Right lobe of liver (tissue), 6 donors: Measurements from ENCODE around the gene PXK. TPM values are rescaled to one million over a fixed set of nuclear protein-coding genes. Genes with fewer than 3 reads are reported as not detected.
A peak's percentile ranks its signal among the peaks of the same experiment; 100 is the strongest.

Experiments used
- ATAC-seq, 4 donors: fragments of 200-7000 bp; cut with Tn5 transposase; one replicate each; pipeline ENCODE4 v1.9.1; 2020; ENCODE audit warnings: mild to moderate bottlenecking in 4 of 4, moderate library complexity in 4 of 4
- DNase-seq, 3 donors: peaks; one replicate each; pipeline ENCODE4 v3.0.0-alpha.2; 2020
- H3K27ac ChIP-seq, 3 donors: fragments of 200-600 bp; one replicate each; pipeline ENCODE4 v1.8.0; 2022
- H3K27me3 ChIP-seq, 2 donors: fragments of 200-600 bp; one replicate each; pipeline ENCODE4 v1.8.0; 2022
- H3K36me3 ChIP-seq, 4 donors: fragments of 200-600 bp; sonication (generic) in 1 of 4; one replicate each; pipeline versions ENCODE4 v1.5.1 to v1.8.0; 2017 to 2022; ENCODE audit warnings: control low read depth in 1 of 4
- H3K4me1 ChIP-seq, 4 donors: fragments of 200-600 bp; sonication (generic) in 1 of 4; one replicate each; pipeline versions ENCODE4 v1.5.1 to v1.8.0; 2017 to 2022; ENCODE audit warnings: control low read depth in 1 of 4
- H3K4me3 ChIP-seq, 3 donors: fragments of 200-600 bp; one replicate each; pipeline ENCODE4 v1.8.0; 2022
- H3K9me3 ChIP-seq, 4 donors: fragments of 200-600 bp; sonication (generic) in 1 of 4; one replicate each; pipeline versions ENCODE4 v1.5.1 to v1.8.0; 2017 to 2022; ENCODE audit warnings: control low read depth in 1 of 4
- POLR2A ChIP-seq: fragments of 450-650 bp; IDR thresholded peaks from one replicate; pipeline ENCODE4 v1.6.1; 2017; ENCODE audit warnings: antibody characterized with exemption, mild to moderate bottlenecking
- whole genome bisulfite sequencing: methylation state at CpG from one replicate; pipeline ENCODE4 v1.1.6; 2018; ENCODE audit warnings: low coverage, low lambda C conversion rate; ENCODE audit not compliant: insufficient coverage; ENCODE audit errors: missing lambda C conversion rate; 5-methylcytosine and 5-hydroxymethylcytosine counted together
- intact Hi-C, 2 donors: fragments of 100-400 bp; cut with DNase I; formaldehyde crosslinking; loops; one replicate each; pipeline versions ENCODE4 v1.11.2 to v1.14.1; 2022
- total RNA-seq, 6 experiments: library from RNA; depleted of rRNA in 2 of 6; stranded (reverse); fragments of >200 nt in 2 of 6; fragmentation: NEBNext Ultra II Directional in 3 of 6; extraction: Animal tissue kit (Norgen Biotek cat#: 25700) in 3 of 6; gene quantifications; one replicate each; pipeline versions ENCODE4 v1.1.0 to v1.2.4, GENCODE V29; 2016 to 2023
- TF ChIP-seq, protein P1 (sequence below), 4 donors: fragments of 200-600 bp in 3 of 4; fragments of 450-650 bp in 1 of 4; IDR thresholded peaks; one replicate each; pipeline versions ENCODE4 v1.5.1 to v1.8.0; 2016 to 2022; ENCODE audit warnings: antibody characterized with exemption in 4 of 4, mild to moderate bottlenecking in 2 of 4
- donor health status: DM: no; HTN: yes; CAD: no.
- donor health status: DM: no; HTN: no; CAD: no.
- donor health status: DM: no; HTN: no; CAD: no.
- donor health status: DM: no; HTN: yes; CAD: no.
- donor health status: DM: no; HTN: yes; CAD: no.

Gene PXK
- total RNA-seq, 6 experiments from 2014 or later: 6.6 to 19.4 (median 9.6) TPM

DNA sequence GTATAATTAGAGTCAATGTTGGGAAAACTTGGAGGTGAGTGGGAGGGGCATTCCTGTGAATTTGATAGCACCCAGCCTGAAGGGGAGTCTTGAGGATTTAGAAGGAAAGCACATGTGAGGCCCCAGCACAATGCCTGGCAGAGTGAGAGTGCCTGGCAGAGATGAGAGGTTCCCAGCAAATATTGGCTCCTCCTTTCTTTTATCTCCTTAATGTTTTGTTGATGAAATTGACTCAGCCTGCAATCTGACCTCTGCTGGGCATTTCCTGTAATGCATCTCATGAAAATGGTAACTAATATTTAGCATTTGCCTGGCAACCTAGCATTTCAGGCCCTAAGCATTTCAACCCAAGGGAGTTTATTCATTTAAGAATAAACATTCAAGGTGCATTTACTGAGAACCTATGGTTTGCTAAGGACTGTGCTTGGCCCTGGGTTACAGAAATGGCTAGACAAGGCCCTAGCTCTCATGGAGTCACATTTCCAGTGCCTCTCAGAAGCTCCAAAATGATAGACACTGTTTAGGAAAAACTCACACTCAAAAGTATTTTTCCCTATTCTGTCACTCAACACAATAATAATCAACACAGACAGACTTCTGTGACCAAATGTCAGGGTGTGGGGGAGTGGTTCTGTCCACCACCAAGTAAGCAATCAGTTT, 82.0 kb downstream of the PXK start:
- intact Hi-C loops: loop anchor here (5.0 to 10.0 kb wide), 4 partner anchors 82 to 230 kb away; partner anchors contain the start of gene PXK (in 1 of the 2)
- TF ChIP-seq POLR2A: no peak
- TF ChIP-seq, protein P1, sequence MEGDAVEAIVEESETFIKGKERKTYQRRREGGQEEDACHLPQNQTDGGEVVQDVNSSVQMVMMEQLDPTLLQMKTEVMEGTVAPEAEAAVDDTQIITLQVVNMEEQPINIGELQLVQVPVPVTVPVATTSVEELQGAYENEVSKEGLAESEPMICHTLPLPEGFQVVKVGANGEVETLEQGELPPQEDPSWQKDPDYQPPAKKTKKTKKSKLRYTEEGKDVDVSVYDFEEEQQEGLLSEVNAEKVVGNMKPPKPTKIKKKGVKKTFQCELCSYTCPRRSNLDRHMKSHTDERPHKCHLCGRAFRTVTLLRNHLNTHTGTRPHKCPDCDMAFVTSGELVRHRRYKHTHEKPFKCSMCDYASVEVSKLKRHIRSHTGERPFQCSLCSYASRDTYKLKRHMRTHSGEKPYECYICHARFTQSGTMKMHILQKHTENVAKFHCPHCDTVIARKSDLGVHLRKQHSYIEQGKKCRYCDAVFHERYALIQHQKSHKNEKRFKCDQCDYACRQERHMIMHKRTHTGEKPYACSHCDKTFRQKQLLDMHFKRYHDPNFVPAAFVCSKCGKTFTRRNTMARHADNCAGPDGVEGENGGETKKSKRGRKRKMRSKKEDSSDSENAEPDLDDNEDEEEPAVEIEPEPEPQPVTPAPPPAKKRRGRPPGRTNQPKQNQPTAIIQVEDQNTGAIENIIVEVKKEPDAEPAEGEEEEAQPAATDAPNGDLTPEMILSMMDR (IDR thresholded peaks at IDR 0.05): peak; percentile 77 to 87 (median 80)
- ATAC-seq (peak; percentile 71 to 85 (median 82)), DNase-seq (no peak)
- H3K9me3 ChIP-seq: no peaks in the 10 kb centered on the region
- H3K36me3 ChIP-seq: peaks cover 0 to 5% (median 1%) of the 10 kb centered on the region in 4 donors
- H3K27ac ChIP-seq: no peak overlapping the region
- peaks cover 0 to 21% (median 8%) of the 10 kb centered on the region in 4 donors for H3K4me1 ChIP-seq
- H3K4me3 ChIP-seq: no peak overlapping the region
- no peaks in the 10 kb centered on the region for H3K27me3 ChIP-seq

DNA sequence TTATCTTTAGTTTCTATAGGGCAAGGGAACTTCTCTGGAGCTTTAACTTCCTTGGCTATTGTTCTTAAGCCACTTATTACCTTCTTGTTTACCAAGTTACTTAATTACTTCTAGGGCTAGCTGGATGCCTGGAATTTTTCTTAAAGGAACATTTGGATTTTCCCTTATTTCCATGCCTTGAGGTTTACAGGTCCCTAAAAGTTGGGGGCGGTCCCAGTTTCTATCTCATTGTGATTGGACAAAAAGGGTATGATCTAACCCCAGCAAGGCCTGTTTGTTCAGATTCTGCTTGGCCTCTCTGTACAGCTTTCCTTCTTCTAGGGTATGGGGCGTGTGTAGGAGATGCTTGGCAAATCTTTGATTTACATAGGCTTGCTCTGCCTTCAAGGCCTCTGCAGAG, 83.5 kb downstream of the PXK start:
- Histone ChIP-seq H3K4me3 (no peak overlapping the region), H3K27me3 (no peaks in the 10 kb centered on the region), H3K4me1 (peaks cover 0 to 17% (median 8%) of the 10 kb centered on the region in 4 donors), H3K9me3 (no peaks in the 10 kb centered on the region), H3K36me3 (peaks cover 0 to 2% (median 0%) of the 10 kb centered on the region in 4 donors), H3K27ac (no peak overlapping the region)
- DNase-seq: no peak
- WGBS: 78% methylated on average over 1 of the region's 2 CpGs
- TF ChIP-seq, protein P1 (IDR thresholded peaks at IDR 0.05): no peak
- TF ChIP-seq POLR2A: no peak
- no peak for ATAC-seq
- intact Hi-C loops: loop anchor here (5.0 to 10.0 kb wide), 3 partner anchors 84 to 231 kb away; partner anchors contain the start of gene PXK (in 1 of the 2)

DNA sequence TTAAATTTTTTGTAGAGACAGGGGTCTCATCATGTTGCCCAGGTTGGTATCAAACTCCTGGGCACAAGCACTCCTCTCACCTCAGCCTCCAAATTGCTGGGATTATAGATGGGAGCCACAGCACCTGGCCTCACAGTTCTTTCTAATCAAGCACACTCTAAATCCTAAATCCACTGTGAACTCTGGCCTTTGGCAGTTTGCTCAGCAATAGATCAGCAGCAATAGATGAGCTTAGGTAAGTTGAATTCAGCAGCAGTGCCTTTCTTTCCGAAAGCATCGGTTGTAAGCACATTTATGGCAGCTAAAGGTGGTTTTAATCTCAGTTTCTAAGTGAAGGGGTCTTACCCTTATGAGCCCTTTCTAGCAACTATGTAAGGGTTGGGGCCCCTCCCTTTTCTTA, 84.4 kb downstream of the PXK start:
- peak; percentile 66 to 79 (median 74) for ATAC-seq
- no peaks in the 10 kb centered on the region for H3K9me3 ChIP-seq
- TF ChIP-seq, protein P1 (IDR thresholded peaks at IDR 0.05): no peak
- TF ChIP-seq POLR2A: no peak
- H3K4me1 ChIP-seq: peaks cover 0 to 17% (median 8%) of the 10 kb centered on the region in 4 donors
- H3K36me3 ChIP-seq: no peaks in the 10 kb centered on the region
- H3K27ac ChIP-seq: no peak overlapping the region
- no peaks in the 10 kb centered on the region for H3K27me3 ChIP-seq
- 30% methylated on average over 2 of the region's 2 CpGs for WGBS
- no peak for DNase-seq
- H3K4me3 ChIP-seq: no peak overlapping the region
- intact Hi-C loops: loop anchor here (5.0 to 10.0 kb wide), 3 partner anchors 85 to 232 kb away; partner anchors contain the start of gene PXK (in 1 of the 2)

DNA sequence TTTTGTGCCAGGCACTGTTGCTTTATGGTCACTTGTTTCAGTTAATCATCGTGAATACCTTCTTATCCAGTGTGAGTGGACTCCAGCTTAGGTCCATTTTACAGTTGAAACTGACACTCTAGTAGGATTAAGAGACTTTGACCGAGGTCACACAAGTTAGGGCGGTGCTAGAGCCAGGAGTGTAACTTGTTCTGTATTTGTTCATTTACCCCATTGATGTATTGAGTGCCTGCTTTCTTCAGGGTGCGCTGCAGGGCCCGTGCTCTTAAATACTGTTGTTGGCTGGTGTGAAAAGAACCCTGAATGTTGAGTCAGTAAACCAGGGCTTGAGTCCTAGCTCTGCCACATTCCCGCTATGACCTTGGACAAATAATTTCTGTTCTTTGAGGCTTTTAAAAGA, 85.5 kb downstream of the PXK start:
- TF ChIP-seq, protein P1 (IDR thresholded peaks at IDR 0.05): no peak
- WGBS: 40% methylated on average over 6 of the region's 6 CpGs
- Histone ChIP-seq H3K27ac (no peak overlapping the region), H3K27me3 (no peaks in the 10 kb centered on the region), H3K4me1 (peaks cover 0 to 17% (median 8%) of the 10 kb centered on the region in 4 donors), H3K9me3 (no peaks in the 10 kb centered on the region), H3K4me3 (no peak overlapping the region), H3K36me3 (peaks cover 0 to under 1% (median 0%) of the 10 kb centered on the region in 4 donors)
- intact Hi-C loops: loop anchor here (5.0 to 10.0 kb wide), 3 partner anchors 86 to 233 kb away; partner anchors contain the start of gene PXK (in 1 of the 2)
- DNase-seq: no peak
- peak in 2 of 4 donors; percentile 61 to 76 for ATAC-seq
